Measurements from ENCODE around the gene TANC1.

TANC1 gene

DNA sequence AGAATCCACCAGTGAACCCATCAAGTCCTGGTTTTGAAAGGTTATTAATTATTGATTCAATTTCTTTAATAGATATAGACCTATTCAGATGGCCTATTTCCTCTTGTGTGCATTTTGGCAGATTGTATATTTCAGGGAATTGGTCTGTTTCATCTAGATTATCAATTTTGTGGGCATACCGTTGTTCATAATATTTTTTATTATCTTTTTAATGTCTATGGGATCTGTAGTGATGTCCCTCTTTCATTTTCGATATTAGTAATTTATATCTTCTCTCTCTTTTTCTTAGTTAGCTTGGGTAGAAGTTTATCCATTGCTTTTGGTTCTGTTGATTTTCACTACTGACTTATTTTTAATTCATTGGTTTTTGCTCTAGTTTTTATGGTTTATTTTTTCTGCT, 39.9 kb upstream of the TANC1 start:
- TF ChIP-seq CTCF (IDR thresholded peaks at IDR 0.05) (no peak), ZFX (IDR thresholded peaks at IDR 0.05; ENCODE audit: borderline replicate concordance) (no peak)
- H3K27ac ChIP-seq, result no peak overlapping the region

DNA sequence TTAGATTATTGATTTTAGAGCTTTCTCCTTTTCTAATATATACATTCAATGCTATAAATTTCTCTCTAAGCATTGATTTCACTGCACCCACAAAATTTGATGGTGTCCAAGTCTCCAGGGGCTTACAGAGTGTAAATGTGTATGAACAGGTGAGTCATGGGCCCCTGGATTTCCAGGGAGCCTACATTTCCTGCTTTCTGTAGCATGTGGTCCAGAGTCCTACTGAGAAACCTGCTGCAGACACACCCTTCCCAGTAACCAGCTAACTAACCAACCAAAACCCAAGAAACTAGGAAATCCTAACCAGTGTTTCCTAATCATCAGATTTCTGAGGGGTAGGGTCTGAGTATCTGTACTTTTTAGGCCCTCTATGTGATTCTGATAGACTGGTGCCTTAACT, 39.5 kb upstream of the TANC1 start:
- no peak overlapping the region for H3K27ac ChIP-seq
- TF ChIP-seq ZFX (IDR thresholded peaks at IDR 0.05; ENCODE audit: borderline replicate concordance), result no peak
- no peak for TF ChIP-seq CTCF (IDR thresholded peaks at IDR 0.05)

DNA sequence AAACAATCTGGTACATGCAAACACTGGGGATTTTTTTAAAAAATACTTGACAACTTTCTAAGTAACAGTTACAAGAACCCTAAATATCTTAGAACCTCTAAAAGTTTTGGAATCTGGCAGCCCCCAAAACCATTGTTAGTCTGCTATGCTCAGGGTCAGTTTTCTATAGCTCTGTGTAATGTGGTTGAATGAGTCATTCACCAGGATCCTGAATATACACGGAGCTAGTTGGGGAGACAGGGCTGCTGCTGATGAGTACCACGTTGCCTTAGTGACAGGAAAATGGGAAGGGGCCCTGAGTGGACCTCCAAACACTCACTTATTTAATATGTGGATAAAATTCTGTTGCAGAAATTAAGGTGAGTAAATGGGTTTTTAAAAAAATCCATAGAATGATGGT, 36.9 kb upstream of the TANC1 start:
- H3K27ac ChIP-seq, result no peak overlapping the region
- TF ChIP-seq ZFX (IDR thresholded peaks at IDR 0.05; ENCODE audit: borderline replicate concordance) (no peak), CTCF (IDR thresholded peaks at IDR 0.05) (no peak)

- TF ChIP-seq ZFX (IDR thresholded peaks at IDR 0.05; ENCODE audit: borderline replicate concordance), result no peak
- no peak for TF ChIP-seq CTCF (IDR thresholded peaks at IDR 0.05)
- H3K27ac ChIP-seq, result no peak overlapping the region
Measured at GRCh38 chr2:158932131-158932645, 36.3 kb upstream of the TANC1 start.

- H3K27ac ChIP-seq, result no peak overlapping the region
- TF ChIP-seq ZFX (IDR thresholded peaks at IDR 0.05; ENCODE audit: borderline replicate concordance) (no peak), CTCF (IDR thresholded peaks at IDR 0.05) (no peak)
Measured at GRCh38 chr2:158934170-158934569, 34.3 kb upstream of the TANC1 start.

DNA sequence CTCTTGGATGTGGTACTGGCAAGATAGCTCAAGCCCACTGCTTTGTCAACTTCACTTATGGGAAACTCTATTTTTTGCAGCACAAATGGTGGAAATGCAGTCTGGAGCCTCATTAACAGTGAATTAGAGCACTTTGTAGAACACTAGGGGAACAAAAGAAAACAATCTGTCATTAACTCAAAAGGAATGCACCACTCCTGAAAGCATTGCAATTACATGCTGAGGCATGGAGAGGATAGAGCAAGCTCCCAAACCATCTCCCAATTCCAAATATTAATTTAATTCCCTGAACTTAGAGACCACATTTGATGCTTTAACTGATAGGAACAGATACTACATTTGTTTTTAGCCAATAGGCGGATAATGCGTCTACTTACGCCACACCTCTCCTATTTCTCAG, 32.8 kb upstream of the TANC1 start:
- H3K27ac ChIP-seq, result no peak overlapping the region
- no peak for TF ChIP-seq ZFX (IDR thresholded peaks at IDR 0.05; ENCODE audit: borderline replicate concordance)

DNA sequence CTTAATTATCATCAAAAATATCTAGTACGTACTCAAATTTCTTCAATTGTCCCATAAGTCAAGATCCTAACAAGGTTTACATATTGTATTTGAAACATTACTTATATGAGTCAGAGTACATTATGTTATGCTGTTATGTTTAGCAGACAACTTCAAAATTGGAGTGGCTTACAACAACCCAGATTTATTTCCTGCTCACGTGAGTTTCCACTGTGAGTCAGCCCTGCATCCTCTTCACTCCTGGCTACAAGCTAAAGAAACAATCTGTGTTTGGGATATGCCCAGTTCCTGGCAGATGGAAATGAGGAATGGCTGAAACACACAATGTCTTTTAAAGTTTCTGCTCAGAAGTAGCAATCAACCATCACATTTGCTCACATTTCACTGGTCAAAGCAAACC, 31.5 kb upstream of the TANC1 start:
- H3K27ac ChIP-seq, result no peak overlapping the region
- TF ChIP-seq CTCF (IDR thresholded peaks at IDR 0.05) (no peak), ZFX (IDR thresholded peaks at IDR 0.05; ENCODE audit: borderline replicate concordance) (no peak)

GRCh38 chr2:158940356-158940755, 28.1 kb upstream of the TANC1 start:
- TF ChIP-seq ZFX (IDR thresholded peaks at IDR 0.05; ENCODE audit: borderline replicate concordance) (no peak), CTCF (IDR thresholded peaks at IDR 0.05) (no peak)
- no peak overlapping the region for H3K27ac ChIP-seq
